ENCODE measurements around the gene DNAI2. TPM values are rescaled to one million over a fixed set of nuclear protein-coding genes. Genes with fewer than 3 reads are reported as not detected.

Gene DNAI2
- total and polyA plus RNA-seq, 7 donors: 0.10 TPM; not detected in 6

- intact Hi-C loops (cut with DNase I): loop anchor here (5.0 kb wide), 1 partner anchor 84 kb away; the partner anchor contains the start of gene TTYH2
- H3K27ac ChIP-seq: no peak overlapping the region
These were observed 21.9 kb downstream of the DNAI2 start for GRCh38 chr17:74295625-74296547.

GRCh38 chr17:74296548-74296936 is 22.5 kb downstream of the DNAI2 start:
- no peak overlapping the region for H3K4me3 ChIP-seq
- intact Hi-C loops (cut with DNase I): loop anchor here (5.0 kb wide), 1 partner anchor 84 kb away; the partner anchor contains the start of gene TTYH2
- no peak overlapping the region for H3K27ac ChIP-seq
- WGBS, 2 donors: 2 to 12% methylated on average over 5 of the region's 5 CpGs
- DNase-seq: peak; percentile 74
- no peaks in the 10 kb centered on the region for H3K4me1 ChIP-seq
- TF ChIP-seq, protein P1, sequence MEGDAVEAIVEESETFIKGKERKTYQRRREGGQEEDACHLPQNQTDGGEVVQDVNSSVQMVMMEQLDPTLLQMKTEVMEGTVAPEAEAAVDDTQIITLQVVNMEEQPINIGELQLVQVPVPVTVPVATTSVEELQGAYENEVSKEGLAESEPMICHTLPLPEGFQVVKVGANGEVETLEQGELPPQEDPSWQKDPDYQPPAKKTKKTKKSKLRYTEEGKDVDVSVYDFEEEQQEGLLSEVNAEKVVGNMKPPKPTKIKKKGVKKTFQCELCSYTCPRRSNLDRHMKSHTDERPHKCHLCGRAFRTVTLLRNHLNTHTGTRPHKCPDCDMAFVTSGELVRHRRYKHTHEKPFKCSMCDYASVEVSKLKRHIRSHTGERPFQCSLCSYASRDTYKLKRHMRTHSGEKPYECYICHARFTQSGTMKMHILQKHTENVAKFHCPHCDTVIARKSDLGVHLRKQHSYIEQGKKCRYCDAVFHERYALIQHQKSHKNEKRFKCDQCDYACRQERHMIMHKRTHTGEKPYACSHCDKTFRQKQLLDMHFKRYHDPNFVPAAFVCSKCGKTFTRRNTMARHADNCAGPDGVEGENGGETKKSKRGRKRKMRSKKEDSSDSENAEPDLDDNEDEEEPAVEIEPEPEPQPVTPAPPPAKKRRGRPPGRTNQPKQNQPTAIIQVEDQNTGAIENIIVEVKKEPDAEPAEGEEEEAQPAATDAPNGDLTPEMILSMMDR (IDR thresholded peaks at IDR 0.05): peak in 3 of 4 experiments; percentile 6 to 42 (median 38)
- TF ChIP-seq EP300 (IDR thresholded peaks at IDR 0.05): no peak
- peaks cover 0 to 37% (median 0%) of the 10 kb centered on the region in 3 donors for H3K27me3 ChIP-seq
- H3K36me3 ChIP-seq: no peaks in the 10 kb centered on the region
- H3K9me3 ChIP-seq: no peaks in the 10 kb centered on the region

More at GRCh38 chr17:74295625-74296547, 21.9 kb downstream of the DNAI2 start:
- Histone ChIP-seq H3K4me3 (no peak overlapping the region), H3K4me1 (no peaks in the 10 kb centered on the region), H3K27me3 (peaks cover 0 to 32% (median 0%) of the 10 kb centered on the region in 3 donors), H3K9me3 (no peaks in the 10 kb centered on the region), H3K36me3 (no peaks in the 10 kb centered on the region)
- 54 to 77% methylated on average over 10 of the region's 10 CpGs for WGBS, 2 donors
- TF ChIP-seq EP300 (IDR thresholded peaks at IDR 0.05) (no peak), POLR2A (IDR thresholded peaks at IDR 0.05) (no peak), POLR2AphosphoS5 (IDR thresholded peaks at IDR 0.05) (no peak)
- TF ChIP-seq, protein P1 (IDR thresholded peaks at IDR 0.05): no peak
- DNase-seq: no peak

DNA sequence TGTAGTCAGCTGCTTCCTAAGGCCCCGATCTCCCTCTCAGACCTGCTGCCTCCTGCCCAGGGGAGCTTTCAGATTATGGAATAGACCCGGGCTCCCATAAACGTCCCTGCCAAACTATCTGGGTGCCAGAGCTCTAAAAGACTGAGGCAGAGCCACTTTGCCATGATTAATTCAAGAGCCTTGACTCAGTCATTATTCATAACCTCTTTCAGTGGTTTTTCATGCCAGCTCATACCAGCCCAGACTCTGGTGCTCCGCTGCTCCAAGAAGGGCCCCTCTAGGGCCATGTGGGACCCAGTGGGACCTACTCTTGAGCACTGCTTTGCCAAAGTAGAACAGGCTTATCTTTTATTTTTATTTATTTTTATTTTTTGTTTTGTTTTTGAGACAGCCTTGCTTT is 23.9 kb downstream of the DNAI2 start:
- H3K9me3 ChIP-seq: no peaks in the 10 kb centered on the region
- intact Hi-C loops (cut with DNase I): loop anchor here (5.0 kb wide), 1 partner anchor 86 kb away; the partner anchor contains the start of gene TTYH2
- H3K4me3 ChIP-seq: no peak overlapping the region
- H3K27me3 ChIP-seq: peaks cover 0 to 37% (median 0%) of the 10 kb centered on the region in 3 donors
- TF ChIP-seq POLR2AphosphoS5 (IDR thresholded peaks at IDR 0.05) (no peak), POLR2A (IDR thresholded peaks at IDR 0.05) (no peak), EP300 (IDR thresholded peaks at IDR 0.05) (no peak)
- TF ChIP-seq, protein P1 (IDR thresholded peaks at IDR 0.05): no peak
- no peak overlapping the region for H3K27ac ChIP-seq
- H3K36me3 ChIP-seq: no peaks in the 10 kb centered on the region
- 78 to 80% methylated on average over 4 of the region's 4 CpGs for WGBS, 2 donors
- DNase-seq: no peak
- no peaks in the 10 kb centered on the region for H3K4me1 ChIP-seq

DNA sequence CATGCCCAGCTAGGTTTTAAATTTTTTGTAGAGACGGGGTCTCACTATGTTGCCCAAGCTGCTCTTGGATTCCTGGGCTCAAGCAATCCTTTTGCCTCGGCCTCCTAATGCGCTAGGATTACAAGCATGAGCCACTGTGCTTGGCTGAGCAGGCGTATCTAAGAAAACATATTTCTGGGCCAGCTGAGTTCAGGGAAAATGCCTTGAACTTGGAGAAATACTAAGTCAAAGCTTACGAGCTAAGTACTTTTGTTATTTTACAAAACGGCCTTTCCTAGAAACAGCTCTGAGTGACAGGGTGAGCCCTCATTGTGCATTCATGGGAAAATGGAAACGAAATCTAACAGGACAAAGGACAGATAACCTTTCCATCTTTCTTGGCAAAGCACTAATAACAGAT is 24.7 kb downstream of the DNAI2 start:
- H3K9me3 ChIP-seq: no peaks in the 10 kb centered on the region
- intact Hi-C loops (cut with DNase I): loop anchor here (5.0 kb wide), 1 partner anchor 86 kb away; the partner anchor contains the start of gene TTYH2
- TF ChIP-seq POLR2AphosphoS5 (IDR thresholded peaks at IDR 0.05): no peak
- no peak for TF ChIP-seq EP300 (IDR thresholded peaks at IDR 0.05)
- no peak for TF ChIP-seq POLR2A (IDR thresholded peaks at IDR 0.05)
- TF ChIP-seq, protein P1 (IDR thresholded peaks at IDR 0.05): no peak
- no peaks in the 10 kb centered on the region for H3K36me3 ChIP-seq
- H3K27me3 ChIP-seq: peaks cover 0 to 37% (median 0%) of the 10 kb centered on the region in 3 donors
- H3K4me3 ChIP-seq: no peak overlapping the region
- DNase-seq: no peak
- no peak overlapping the region for H3K27ac ChIP-seq
- no peaks in the 10 kb centered on the region for H3K4me1 ChIP-seq
- 81 to 83% methylated on average over 7 of the region's 7 CpGs for WGBS, 2 donors

All from sigmoid colon (tissue), 7 donors.